ENCODE data around the gene GRIK5.

DNA sequence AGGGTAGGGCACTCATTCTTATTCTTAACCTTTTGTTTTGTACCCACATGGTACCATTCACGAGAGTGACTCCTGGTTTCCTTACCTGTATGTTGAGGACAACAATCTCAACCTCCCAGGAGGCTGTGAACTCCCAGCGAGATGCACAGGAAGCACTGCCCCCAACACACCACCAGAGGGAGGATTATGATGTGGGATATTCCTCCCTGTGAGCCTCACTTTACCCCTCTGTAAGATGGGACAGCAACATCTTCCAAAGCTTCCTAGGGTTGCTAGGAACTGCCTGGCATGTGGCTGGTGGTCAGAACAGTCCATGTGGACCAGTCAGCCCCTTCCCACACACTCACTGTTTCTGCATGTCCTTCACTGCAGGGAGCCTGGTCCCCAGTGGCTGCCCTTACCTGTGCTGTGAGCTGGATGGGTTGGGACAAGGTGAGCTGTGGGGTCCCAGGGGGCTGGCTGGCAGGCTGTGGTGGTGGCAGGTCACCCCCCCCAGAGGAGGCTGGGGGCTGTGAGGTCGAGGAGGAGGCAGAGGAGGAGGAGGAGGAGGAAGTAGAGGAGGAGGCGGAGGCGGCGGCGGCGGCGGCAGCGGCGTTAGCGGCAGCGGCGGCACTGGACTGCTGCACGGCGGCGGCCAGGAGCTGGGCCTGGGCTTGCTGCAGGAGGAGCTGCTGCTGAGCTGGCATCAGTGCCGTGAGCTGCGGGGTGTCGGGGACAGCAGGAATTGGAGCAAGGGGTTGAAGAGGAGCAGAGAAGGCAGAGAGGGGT lies 46.5 kb upstream of the GRIK5 start:
- TF ChIP-seq POLR2AphosphoS5 (IDR thresholded peaks at IDR 0.05; ENCODE audit: low read depth, low read length) (no peak), SIN3A (IDR thresholded peaks at IDR 0.05; ENCODE audit: borderline replicate concordance, insufficient read depth, low read length) (no peak)

Measured in PFSK-1 (cell line).